ENCODE measurements around the gene SDF4.
"Not testable (repeated sequence)": the region's sequence is repeated elsewhere in the genome, so short reads cannot be mapped to it uniquely, and the experiment has no call there.

Gene SDF4

GRCh38 chr1:1199141-1199960 lies 32.5 kb downstream of the SDF4 start:
- TF ChIP-seq ZFX (IDR thresholded peaks at IDR 0.05; ENCODE audit: borderline replicate concordance) = no peak
- no peak overlapping the region for H3K27ac ChIP-seq

- no peak for TF ChIP-seq CTCF (IDR thresholded peaks at IDR 0.05)
- no peak for TF ChIP-seq ZFX (IDR thresholded peaks at IDR 0.05; ENCODE audit: borderline replicate concordance)
- no peak overlapping the region for H3K27ac ChIP-seq
Measured at GRCh38 chr1:1198423-1199140, 33.2 kb downstream of the SDF4 start.

- H3K27ac ChIP-seq = no peak overlapping the region
- TF ChIP-seq ZFX (IDR thresholded peaks at IDR 0.05; ENCODE audit: borderline replicate concordance) (no peak), CTCF (IDR thresholded peaks at IDR 0.05) (no peak)
Measured at GRCh38 chr1:1197551-1198422, 34.0 kb downstream of the SDF4 start.

GRCh38 chr1:1197188-1197500 lies 34.7 kb downstream of the SDF4 start:
- no peak for TF ChIP-seq ZFX (IDR thresholded peaks at IDR 0.05; ENCODE audit: borderline replicate concordance)
- no peak for TF ChIP-seq CTCF (IDR thresholded peaks at IDR 0.05)
- H3K27ac ChIP-seq = no peak overlapping the region

- no peak for TF ChIP-seq CTCF (IDR thresholded peaks at IDR 0.05)
- no peak for TF ChIP-seq ZFX (IDR thresholded peaks at IDR 0.05; ENCODE audit: borderline replicate concordance)
- H3K27ac ChIP-seq = no peak overlapping the region
Measured at GRCh38 chr1:1196431-1197187, 35.2 kb downstream of the SDF4 start.

- not testable (repeated sequence) for H3K27ac ChIP-seq
Measured at GRCh38 chr1:1195726-1196125, 36.1 kb downstream of the SDF4 start.

- TF ChIP-seq ZFX (IDR thresholded peaks at IDR 0.05; ENCODE audit: borderline replicate concordance) = no peak
- TF ChIP-seq CTCF (IDR thresholded peaks at IDR 0.05) = no peak
- H3K27ac ChIP-seq = no peak overlapping the region
Measured at GRCh38 chr1:1194723-1195122, 37.1 kb downstream of the SDF4 start.

Measured in 22Rv1 (cell line).